Esophagus muscularis mucosa (tissue), 4 donors: ENCODE measurements around the gene DTNA. TPM values are rescaled to one million over a fixed set of nuclear protein-coding genes. Genes with fewer than 3 reads are reported as not detected.

Source experiments
- DNase-seq: peaks from one replicate; pipeline ENCODE4 v3.0.0-alpha.2; 2017; ENCODE audit errors: extremely low spot score
- H3K27ac ChIP-seq, 4 donors: fragments of 200-600 bp; sonication (generic); replicated peaks in 1 of 4; 1 replicate in 3 of 4; 2 replicates in 1 of 4; pipeline ENCODE4 v1.5.1; 2016 to 2019; ENCODE audit warnings: mild to moderate bottlenecking in 1 of 4
- H3K27me3 ChIP-seq, 4 donors: fragments of 200-600 bp; sonication (generic); one replicate each; pipeline versions ENCODE4 v1.5.1 to v1.6.0; 2016 to 2019
- H3K36me3 ChIP-seq, 4 donors: fragments of 200-600 bp; sonication (generic); one replicate each; pipeline ENCODE4 v1.5.1; 2016 to 2019
- H3K4me1 ChIP-seq, 4 donors: fragments of 200-600 bp; sonication (generic); one replicate each; pipeline ENCODE4 v1.5.1; 2016 to 2019
- H3K4me3 ChIP-seq, 4 donors: fragments of 200-600 bp; sonication (generic); 1 replicate in 2 of 4; 2 replicates in 2 of 4; pipeline ENCODE4 v1.5.1; 2016 to 2019; ENCODE audit warnings: mild to moderate bottlenecking in 4 of 4, moderate library complexity in 1 of 4
- H3K9me3 ChIP-seq, 4 donors: fragments of 200-600 bp; sonication (generic); 1 replicate in 3 of 4; 2 replicates in 1 of 4; pipeline ENCODE4 v1.5.1; 2016 to 2019
- CTCF ChIP-seq, 3 experiments: fragments of 200-600 bp in 2 of 3; fragments of 450-650 bp in 1 of 3; sonication (generic) in 2 of 3; IDR thresholded peaks; one replicate each; pipeline ENCODE4 v1.5.1; 2017 to 2019; ENCODE audit warnings: antibody characterized with exemption in 3 of 3, mild to moderate bottlenecking in 2 of 3, moderate library complexity in 1 of 3
- EP300 ChIP-seq: sonication (generic); formaldehyde crosslinking; IDR thresholded peaks from one replicate; pipeline ENCODE4 v1.6.1; 2017; ENCODE audit warnings: antibody characterized with exemption
- POLR2A ChIP-seq: fragments of 450-650 bp; IDR thresholded peaks from one replicate; pipeline ENCODE4 v1.6.1; 2017; ENCODE audit warnings: antibody characterized with exemption, moderate library complexity, mild to moderate bottlenecking, low read depth
- POLR2AphosphoS5 ChIP-seq, 2 donors: sonication (generic); formaldehyde crosslinking; IDR thresholded peaks; one replicate each; pipeline ENCODE4 v1.6.1; 2017; ENCODE audit warnings: antibody characterized with exemption in 2 of 2
- WGBS: methylation state at CpG from one replicate; pipeline ENCODE4 v1.1.5; 2018; 5-methylcytosine and 5-hydroxymethylcytosine counted together
- intact Hi-C: fragments of 100-400 bp; cut with DNase I; formaldehyde crosslinking; loops from one replicate; pipeline ENCODE4 v1.15.1; 2023
- total RNA-seq, 4 donors: library from RNA; depleted of rRNA; stranded (reverse); fragments of >200 nt; gene quantifications; one replicate each; pipeline versions ENCODE4 v1.1.0 to v1.2.1, GENCODE V29; 2016

Gene DTNA
- total RNA-seq, 4 donors from 2014 or later = 189 to 284 (median 242) TPM

GRCh38 chr18:34738175-34738894 is 28.2 kb downstream of the DTNA start:
- 51% methylated on average over 9 of the region's 9 CpGs for WGBS
- intact Hi-C loops = no loop called here
- peak overlapping the region; percentile 11 to 25 (median 20) for H3K27ac ChIP-seq

GRCh38 chr18:34740101-34740500 is 30.0 kb downstream of the DTNA start:
- intact Hi-C loops = no loop called here
- 95% methylated on average over 1 of the region's 1 CpG for WGBS
- no peaks in the 10 kb centered on the region for H3K27me3 ChIP-seq
- H3K9me3 ChIP-seq = no peaks in the 10 kb centered on the region
- no peaks in the 10 kb centered on the region for H3K36me3 ChIP-seq
- H3K27ac ChIP-seq = no peak overlapping the region
- H3K4me3 ChIP-seq = no peak overlapping the region
- TF ChIP-seq CTCF (IDR thresholded peaks at IDR 0.05) = no peak
- TF ChIP-seq EP300 = no peak
- no peak for TF ChIP-seq POLR2AphosphoS5 (IDR thresholded peaks at IDR 0.05)
- TF ChIP-seq POLR2A = no peak
- H3K4me1 ChIP-seq = peaks cover 31 to 49% (median 34%) of the 10 kb centered on the region in 4 donors
- no peak for DNase-seq

More at GRCh38 chr18:34738175-34738894, 28.2 kb downstream of the DTNA start:
- no peaks in the 10 kb centered on the region for H3K27me3 ChIP-seq
- H3K9me3 ChIP-seq = no peaks in the 10 kb centered on the region
- no peak for TF ChIP-seq CTCF (IDR thresholded peaks at IDR 0.05)
- TF ChIP-seq EP300 = no peak
- no peak for TF ChIP-seq POLR2AphosphoS5 (IDR thresholded peaks at IDR 0.05)
- no peak for TF ChIP-seq POLR2A
- peaks cover 32 to 54% (median 34%) of the 10 kb centered on the region in 4 donors for H3K4me1 ChIP-seq
- no peak overlapping the region for H3K4me3 ChIP-seq
- no peak for DNase-seq
- H3K36me3 ChIP-seq = no peaks in the 10 kb centered on the region

GRCh38 chr18:34740724-34741123 is 30.6 kb downstream of the DTNA start:
- H3K36me3 ChIP-seq = no peaks in the 10 kb centered on the region
- H3K4me3 ChIP-seq = no peak overlapping the region
- no peak overlapping the region for H3K27ac ChIP-seq
- peaks cover 31 to 49% (median 34%) of the 10 kb centered on the region in 4 donors for H3K4me1 ChIP-seq
- DNase-seq = no peak
- WGBS = over 99% methylated on average over 3 of the region's 3 CpGs
- no peaks in the 10 kb centered on the region for H3K27me3 ChIP-seq
- no peaks in the 10 kb centered on the region for H3K9me3 ChIP-seq
- intact Hi-C loops = no loop called here
- no peak for TF ChIP-seq POLR2A
- TF ChIP-seq CTCF (IDR thresholded peaks at IDR 0.05) = no peak
- TF ChIP-seq EP300 = no peak
- TF ChIP-seq POLR2AphosphoS5 (IDR thresholded peaks at IDR 0.05) = no peak

GRCh38 chr18:34741401-34741800 is 31.3 kb downstream of the DTNA start:
- Histone ChIP-seq H3K4me3 (no peak overlapping the region), H3K27ac (no peak overlapping the region), H3K36me3 (no peaks in the 10 kb centered on the region), H3K27me3 (no peaks in the 10 kb centered on the region), H3K9me3 (no peaks in the 10 kb centered on the region), H3K4me1 (peaks cover 31 to 49% (median 34%) of the 10 kb centered on the region in 4 donors)
- DNase-seq = no peak
- 74% methylated on average over 1 of the region's 1 CpG for WGBS
- intact Hi-C loops = no loop called here
- TF ChIP-seq CTCF (IDR thresholded peaks at IDR 0.05) (no peak), POLR2AphosphoS5 (IDR thresholded peaks at IDR 0.05) (no peak), POLR2A (no peak), EP300 (no peak)
